Esophagus muscularis mucosa (tissue), 3 donors: ENCODE data around the gene INTS11.

ENCODE experiments used
- POLR2A ChIP-seq: fragments of 450-650 bp; IDR thresholded peaks from one replicate; pipeline ENCODE4 v1.6.1; 2017; ENCODE audit warnings: antibody characterized with exemption, moderate library complexity, mild to moderate bottlenecking, low read depth
- POLR2AphosphoS5 ChIP-seq, 2 donors: sonication (generic); formaldehyde crosslinking; IDR thresholded peaks; one replicate each; pipeline ENCODE4 v1.6.1; 2017; ENCODE audit warnings: antibody characterized with exemption in 2 of 2
- TF ChIP-seq, protein P1 (sequence below), 3 experiments: fragments of 200-600 bp in 2 of 3; fragments of 450-650 bp in 1 of 3; sonication (generic) in 2 of 3; IDR thresholded peaks; one replicate each; pipeline ENCODE4 v1.5.1; 2017 to 2019; ENCODE audit warnings: antibody characterized with exemption in 3 of 3, mild to moderate bottlenecking in 2 of 3, moderate library complexity in 1 of 3

DNA sequence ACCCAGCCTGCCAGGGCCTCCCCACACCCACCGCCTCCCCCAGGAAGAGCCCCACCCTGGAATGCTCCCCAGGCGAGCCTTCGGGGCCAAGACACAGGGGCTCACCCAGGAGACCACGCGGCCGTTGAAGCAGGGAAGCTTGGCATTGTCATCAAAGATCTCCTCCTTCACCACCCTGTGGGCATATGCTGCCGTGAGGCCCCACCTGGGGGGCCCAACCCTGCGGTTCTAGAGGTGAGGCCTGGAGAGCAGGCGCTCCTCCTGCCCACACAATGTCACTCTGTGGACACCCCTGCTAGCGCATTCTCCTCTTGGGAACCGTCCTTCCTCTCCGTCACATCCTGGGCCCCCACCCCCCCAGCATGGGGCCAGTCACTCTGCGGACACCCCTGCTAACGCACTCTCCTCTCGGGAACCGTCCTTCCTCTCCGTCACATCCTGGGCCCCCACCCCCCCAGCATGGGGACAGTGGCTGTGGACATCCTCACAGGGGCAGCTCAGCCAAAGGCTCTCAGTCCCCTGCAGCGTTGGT, 18.2 kb upstream of the INTS11 start:
- TF ChIP-seq, protein P1, sequence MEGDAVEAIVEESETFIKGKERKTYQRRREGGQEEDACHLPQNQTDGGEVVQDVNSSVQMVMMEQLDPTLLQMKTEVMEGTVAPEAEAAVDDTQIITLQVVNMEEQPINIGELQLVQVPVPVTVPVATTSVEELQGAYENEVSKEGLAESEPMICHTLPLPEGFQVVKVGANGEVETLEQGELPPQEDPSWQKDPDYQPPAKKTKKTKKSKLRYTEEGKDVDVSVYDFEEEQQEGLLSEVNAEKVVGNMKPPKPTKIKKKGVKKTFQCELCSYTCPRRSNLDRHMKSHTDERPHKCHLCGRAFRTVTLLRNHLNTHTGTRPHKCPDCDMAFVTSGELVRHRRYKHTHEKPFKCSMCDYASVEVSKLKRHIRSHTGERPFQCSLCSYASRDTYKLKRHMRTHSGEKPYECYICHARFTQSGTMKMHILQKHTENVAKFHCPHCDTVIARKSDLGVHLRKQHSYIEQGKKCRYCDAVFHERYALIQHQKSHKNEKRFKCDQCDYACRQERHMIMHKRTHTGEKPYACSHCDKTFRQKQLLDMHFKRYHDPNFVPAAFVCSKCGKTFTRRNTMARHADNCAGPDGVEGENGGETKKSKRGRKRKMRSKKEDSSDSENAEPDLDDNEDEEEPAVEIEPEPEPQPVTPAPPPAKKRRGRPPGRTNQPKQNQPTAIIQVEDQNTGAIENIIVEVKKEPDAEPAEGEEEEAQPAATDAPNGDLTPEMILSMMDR (IDR thresholded peaks at IDR 0.05), result no peak
- TF ChIP-seq POLR2AphosphoS5 (IDR thresholded peaks at IDR 0.05) (no peak), POLR2A (no peak)
